DMS79 (cell line): ENCODE data around the gene RIPPLY2.
"Not testable (repeated sequence)": the region's sequence is repeated elsewhere in the genome, so short reads cannot be mapped to it uniquely, and the experiment has no call there.

ENCODE experiments used
- DNase-seq: peaks from one replicate; lab custom pipeline; 2025; lab: John Stamatoyannopoulos, UW

RIPPLY2 gene, protein sequence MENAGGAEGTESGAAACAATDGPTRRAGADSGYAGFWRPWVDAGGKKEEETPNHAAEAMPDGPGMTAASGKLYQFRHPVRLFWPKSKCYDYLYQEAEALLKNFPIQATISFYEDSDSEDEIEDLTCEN

DNA sequence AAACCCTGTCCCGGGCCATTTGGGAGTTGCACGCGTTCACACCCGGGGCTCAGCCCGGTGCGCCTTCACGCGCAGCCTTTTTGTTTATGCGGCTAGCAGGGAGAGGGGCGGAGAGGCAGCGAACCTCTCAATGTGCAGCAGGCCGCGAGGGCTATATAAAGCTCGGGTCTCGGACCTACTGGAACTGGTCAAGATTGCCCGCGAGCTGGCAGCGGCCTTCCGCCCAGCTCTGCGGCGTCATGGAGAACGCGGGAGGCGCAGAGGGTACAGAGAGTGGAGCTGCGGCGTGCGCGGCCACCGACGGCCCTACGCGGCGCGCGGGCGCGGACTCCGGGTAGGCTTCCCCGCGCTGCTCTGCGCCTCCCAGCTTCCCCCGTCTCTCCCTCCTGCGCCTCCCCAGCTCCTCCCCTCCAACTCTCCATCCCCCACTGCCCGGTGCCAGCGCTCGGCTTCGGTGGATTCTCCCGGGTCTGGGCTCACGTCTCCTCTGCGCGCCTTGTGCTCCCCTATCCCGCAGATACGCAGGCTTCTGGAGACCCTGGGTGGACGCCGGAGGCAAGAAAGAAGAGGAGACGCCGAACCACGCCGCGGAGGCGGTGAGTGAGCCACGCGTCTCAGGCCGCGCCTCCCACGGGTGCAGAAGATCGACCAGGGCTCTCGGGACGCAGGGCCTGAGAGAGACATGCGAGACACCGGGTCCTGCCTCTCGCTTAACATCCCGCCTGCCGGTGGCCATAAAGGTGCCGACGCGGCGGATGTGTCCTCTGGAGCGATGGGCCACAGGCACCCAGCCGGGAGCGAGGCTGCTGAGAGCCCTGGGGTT, at the start of gene RIPPLY2:
Gene RIPPLY2, plus strand, starts transcription at position 183 of the 823 bp plus-strand sequence. Its CDS starts 57 bp downstream, at position 240.
- DNase-seq, result peak; percentile 14

- not testable (repeated sequence) for DNase-seq
These were observed 49.7 kb upstream of the RIPPLY2 start for GRCh38 chr6:83803492-83803891.

DNA sequence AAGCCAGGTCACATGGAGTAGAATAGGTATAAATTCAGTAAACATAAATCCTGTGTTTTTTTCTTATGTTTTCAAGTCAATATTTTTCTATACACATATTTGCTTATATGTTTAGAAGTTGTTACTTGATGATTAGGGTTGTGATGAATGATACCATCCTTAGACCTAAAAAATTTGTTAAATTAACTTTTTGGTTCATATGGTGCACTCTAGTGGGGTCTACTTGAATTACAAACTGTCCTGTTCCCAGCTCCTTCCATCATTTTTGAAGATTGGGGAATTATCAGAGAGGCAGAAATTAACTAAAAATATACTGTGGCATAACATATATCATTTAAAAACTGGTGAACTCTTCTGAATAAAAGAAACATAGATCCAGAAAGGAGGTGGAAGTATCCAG, 48.3 kb upstream of the RIPPLY2 start:
- no peak for DNase-seq

GRCh38 chr6:83808005-83808404, 45.2 kb upstream of the RIPPLY2 start:
- no peak for DNase-seq

DNA sequence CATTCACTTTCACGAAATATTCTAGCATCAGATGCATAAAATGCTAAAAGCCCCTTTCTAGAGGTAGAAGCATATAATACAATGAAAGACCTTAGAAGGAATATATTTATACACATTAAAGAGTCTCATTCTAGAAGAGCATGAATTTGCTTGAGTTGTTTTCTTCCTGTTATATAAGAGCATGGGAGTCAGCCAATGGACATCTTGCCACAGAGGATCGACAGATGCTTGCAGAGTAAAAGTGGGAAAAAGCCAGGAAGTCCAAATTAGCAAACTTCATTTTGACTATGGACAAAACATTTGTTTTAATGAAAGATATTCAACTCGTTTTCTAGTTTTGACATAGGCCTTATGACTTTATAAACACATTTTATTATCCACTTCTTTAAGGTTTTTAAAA, 44.2 kb upstream of the RIPPLY2 start:
- no peak for DNase-seq

DNA sequence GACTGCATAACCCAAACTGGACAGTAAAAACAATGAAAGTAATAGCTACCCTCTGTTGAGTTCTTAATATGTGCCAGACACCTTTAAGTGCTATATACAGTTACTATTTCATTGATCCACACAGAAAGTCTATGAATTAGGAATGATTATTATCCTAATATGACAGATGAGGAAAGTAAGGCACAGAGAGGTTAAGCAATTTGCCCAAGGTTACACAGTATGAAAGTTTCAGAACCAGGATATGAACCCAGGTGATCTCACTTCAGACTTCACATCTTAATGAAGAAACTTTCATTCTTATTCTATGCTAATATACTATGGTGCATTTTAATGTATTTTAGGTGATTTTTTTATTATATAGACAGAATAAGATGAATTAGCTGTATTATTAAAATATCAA, 40.6 kb upstream of the RIPPLY2 start:
- no peak for DNase-seq

DNA sequence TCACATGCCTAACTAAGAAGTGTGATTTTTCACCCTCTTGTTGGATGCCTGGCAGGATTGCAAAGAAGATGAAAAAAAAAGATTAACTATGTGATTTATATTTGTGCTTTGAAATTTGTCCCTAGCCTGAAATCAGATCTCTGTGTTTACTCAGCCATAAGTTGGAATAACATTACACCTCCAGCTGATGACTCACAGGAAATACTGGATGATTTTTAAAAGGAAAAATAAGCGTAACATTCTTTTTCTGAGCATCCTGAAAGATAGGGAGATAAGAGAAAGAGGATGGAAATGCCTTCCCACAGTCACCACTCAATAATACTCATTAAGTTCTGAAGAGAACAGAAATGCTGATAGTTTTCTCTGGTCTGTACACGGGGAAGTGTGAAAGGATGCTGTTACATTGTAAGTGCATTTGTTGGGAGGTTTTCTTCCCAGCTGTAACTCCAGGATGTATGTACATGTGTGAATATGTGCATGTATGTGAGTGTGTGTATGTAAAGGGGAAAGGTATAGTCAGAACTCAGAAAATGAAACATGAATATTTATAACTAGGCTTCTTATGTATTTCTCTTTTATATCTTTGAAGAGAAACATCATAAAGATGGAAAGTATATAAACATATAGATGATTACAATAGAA, 37.4 kb upstream of the RIPPLY2 start:
- no peak for DNase-seq

DNA sequence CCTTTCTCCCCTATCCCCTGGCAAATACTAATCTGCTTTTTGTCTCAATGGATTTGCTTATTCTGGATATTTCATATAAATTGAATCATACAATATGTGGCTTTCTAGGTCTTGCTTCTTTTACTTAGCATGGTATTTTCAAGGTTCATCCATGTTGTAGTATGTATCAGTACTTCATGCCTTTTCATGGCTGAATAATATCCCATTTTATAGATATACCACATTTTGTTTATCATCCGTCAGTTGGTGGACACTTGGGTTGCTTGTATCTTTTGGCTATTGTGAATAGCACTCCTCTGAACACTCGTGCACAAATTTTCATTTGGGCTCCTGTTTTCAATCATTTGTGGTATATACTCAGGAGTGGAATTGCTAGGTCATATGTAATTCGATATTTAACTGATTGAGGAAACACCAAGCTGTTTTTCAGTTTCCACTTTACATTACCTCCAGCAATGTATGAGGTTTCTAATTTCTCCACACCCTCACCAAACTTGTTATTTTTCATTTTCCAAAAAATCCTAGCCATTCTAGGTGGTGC, 30.5 kb upstream of the RIPPLY2 start:
- DNase-seq, result no peak

GRCh38 chr6:83824388-83824801, 28.8 kb upstream of the RIPPLY2 start:
- no peak for DNase-seq

DNA sequence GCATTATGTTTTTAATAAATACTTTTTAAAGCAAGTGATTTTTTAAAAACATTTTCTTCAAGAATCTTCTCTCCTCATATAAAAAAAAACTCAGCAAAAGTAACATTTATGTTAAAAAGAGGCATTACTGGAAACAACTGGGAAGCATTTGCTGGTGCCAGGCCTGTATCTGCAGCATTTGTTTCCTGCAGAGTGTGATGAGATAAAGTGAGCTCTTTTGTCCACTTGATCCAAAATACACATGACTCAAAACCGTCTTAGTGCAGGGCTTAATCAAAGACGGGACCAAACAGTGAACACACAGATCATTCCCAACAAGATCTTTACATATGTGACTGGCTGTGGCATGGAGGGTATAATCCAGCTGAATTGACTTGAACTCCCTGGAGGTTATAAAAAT, 28.3 kb upstream of the RIPPLY2 start:
- DNase-seq, result no peak

DNA sequence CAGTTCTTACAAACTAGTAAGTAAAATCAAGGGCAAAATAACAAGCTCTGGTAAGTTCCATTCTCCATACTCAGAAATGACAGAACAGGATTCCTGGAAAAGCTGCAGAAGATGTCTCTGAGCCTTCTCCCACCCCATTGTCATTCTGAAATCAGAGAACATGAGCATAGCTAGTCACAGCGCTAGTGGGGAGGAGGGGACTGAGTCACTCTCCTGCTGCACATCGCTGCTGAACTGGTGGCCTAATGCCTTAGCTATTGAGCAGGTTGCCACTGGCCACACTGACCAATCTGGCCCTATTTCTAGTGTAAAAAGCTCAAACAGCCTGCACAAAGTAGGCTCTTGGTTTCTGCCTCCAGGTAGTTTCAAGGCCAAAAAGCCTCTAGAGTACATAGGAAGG, 26.1 kb upstream of the RIPPLY2 start:
- DNase-seq, result no peak

DNA sequence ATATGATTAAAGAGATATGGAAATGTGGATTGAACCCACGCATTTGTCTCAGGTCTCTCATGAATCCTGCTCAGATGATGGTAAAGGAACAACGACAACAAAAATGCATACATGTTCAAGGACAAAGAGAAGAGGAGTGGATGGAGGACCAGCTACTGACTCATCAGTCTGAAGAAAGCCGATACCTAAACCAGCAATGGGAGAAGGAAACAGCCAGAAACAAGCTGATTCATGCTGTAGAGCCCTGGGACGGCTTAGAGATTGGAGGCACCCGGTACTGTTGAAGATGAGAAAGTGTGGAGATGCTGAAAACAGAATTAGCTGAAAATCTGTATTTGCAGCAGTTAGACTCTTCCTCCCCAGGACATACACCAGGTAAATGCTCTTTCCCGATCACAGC, 14.4 kb upstream of the RIPPLY2 start:
- DNase-seq, result no peak

DNA sequence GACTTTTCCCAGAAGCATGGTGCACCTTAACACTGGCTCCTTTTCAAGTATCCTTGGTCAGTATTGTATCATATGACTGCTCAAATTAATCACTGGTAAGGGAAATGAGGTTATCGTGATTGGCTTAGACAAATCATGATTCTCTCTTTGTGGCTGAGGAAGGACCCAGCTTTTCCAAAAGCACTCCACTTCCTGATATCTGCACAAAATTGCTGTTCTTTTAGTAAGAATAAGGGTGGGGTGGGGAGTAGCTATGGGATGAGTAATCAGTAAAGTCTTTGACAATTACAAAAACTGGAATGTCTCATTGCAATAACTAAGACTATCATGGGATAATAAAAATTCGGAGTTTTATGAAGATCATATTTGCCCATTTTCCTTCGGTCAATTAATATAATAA, 9.0 kb upstream of the RIPPLY2 start:
- DNase-seq, result no peak

GRCh38 chr6:83846291-83846690, 6.9 kb upstream of the RIPPLY2 start:
- no peak for DNase-seq

GRCh38 chr6:83847179-83847578, 6.0 kb upstream of the RIPPLY2 start:
- DNase-seq, result no peak

DNA sequence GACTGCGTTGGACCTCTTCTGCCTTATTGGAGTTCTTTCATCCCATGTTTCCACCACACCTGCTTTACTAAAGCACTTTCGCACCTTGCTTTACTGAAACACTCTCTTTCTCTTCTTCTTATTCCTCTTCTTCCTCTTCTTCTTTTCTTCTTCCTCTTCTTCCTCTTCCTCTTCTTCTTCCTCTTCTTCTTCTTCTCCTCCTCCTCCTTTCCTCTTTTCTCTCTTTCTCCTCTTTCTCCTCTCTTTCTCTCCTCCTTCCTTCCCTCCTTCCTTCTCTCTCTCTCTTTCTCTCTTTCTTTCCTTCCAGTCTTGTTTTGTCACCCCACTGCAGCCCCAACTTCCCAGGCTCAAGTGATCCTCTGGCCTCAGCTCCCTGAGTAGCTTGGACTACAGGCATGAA, 4.0 kb upstream of the RIPPLY2 start:
- DNase-seq, result no peak

- no peak for DNase-seq
These were observed 3.5 kb upstream of the RIPPLY2 start for GRCh38 chr6:83849610-83850009.

DNA sequence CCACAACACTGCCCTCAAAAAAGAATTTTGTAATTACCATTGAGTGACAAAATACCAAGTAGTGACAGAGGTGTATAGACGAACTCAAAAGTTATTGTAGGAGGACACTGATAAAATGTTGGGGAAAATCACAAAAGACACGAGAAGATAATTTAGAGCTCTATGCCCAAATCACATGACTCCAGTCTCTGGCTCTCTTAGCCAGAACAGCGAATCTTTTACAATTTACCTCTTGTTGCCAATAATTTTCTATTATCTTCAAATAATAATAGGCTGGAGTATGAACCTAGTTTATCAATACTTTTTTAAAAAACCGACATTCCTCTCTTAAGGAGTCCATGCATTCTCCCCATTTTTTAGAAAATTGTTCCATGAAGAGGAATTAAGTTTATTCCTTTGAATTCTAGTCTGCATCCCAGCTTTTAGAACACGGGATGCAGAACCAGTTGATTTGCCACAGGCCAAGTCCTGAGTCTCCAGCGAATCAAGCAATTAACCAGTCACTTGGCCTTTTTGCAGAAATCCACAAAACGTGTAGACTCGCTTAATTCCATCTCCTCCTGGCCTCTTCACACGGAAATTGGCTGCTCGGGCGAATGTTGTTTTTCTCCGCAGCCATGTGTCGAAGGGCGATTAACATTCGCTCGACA, 507 bp upstream of the RIPPLY2 start:
- DNase-seq, result no peak

GRCh38 chr6:83854001-83854501, 891 bp downstream of the RIPPLY2 start:
- DNase-seq, result no peak

DNA sequence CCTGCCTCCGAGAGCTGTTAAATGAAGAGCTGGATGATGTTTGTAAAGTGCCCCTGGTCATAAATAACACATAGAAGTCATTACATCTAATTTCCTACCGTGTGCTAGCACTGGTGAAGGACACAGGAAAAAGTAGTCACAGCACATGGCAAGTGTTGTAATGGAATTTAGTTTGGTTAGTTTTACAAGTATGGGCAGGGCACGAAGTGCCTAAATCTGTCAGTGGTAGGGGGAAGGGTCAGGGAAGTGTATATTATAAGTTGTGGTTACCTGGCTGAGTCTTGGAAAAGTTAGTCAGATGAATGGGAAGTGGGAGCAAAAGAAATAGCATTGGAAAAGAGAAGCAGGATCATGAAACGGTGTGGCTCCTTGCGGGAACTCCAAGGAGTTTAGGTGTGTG, 1.6 kb downstream of the RIPPLY2 start:
- DNase-seq, result no peak

GRCh38 chr6:83859410-83860358, 6.5 kb downstream of the RIPPLY2 start, which contains the start of gene CYB5R4:
Gene CYB5R4 (plus strand): TSS chr6:83859689. CDS start chr6:83859783, 94 bp downstream.
- DNase-seq, result peak; percentile 78
